Ureter (tissue), 1 donor: ENCODE measurements around the gene LITAFD. TPM values are rescaled to one million over a fixed set of nuclear protein-coding genes. Genes with fewer than 3 reads are reported as not detected.
"Not testable (repeated sequence)": the region's sequence is repeated elsewhere in the genome, so short reads cannot be mapped to it uniquely, and the experiment has no call there.

Experiments
- DNase-seq: peaks from one replicate; pipeline ENCODE4 v3.0.0-alpha.2; 2020; ENCODE audit warnings: low spot score
- total RNA-seq: library from RNA; stranded (reverse); gene quantifications from one replicate; pipeline ENCODE4 v1.2.4, GENCODE V29; 2023
- donor health status: DM: yes; HTN: yes; CAD: no.

Gene LITAFD
- not detected for total RNA-seq

GRCh38 chr16:8882041-8882617, at the start of gene LITAFD:
TSS of gene LITAFD (plus strand) at chr16:8882351. CDS start at chr16:8884356, 2,005 bp downstream.
- no peak for DNase-seq

GRCh38 chr16:8832717-8833105, 49.4 kb upstream of the LITAFD start:
- DNase-seq, result no peak

GRCh38 chr16:8836797-8837196, 45.4 kb upstream of the LITAFD start:
- DNase-seq, result not testable (repeated sequence)

GRCh38 chr16:8837594-8837993, 44.6 kb upstream of the LITAFD start:
- DNase-seq, result not testable (repeated sequence)

- DNase-seq, result not testable (repeated sequence)
These were observed 40.1 kb upstream of the LITAFD start for GRCh38 chr16:8842016-8842415.

- DNase-seq, result not testable (repeated sequence)
These were observed 38.9 kb upstream of the LITAFD start for GRCh38 chr16:8843296-8843695.

GRCh38 chr16:8845699-8846298, 36.4 kb upstream of the LITAFD start:
- no peak for DNase-seq

- no peak for DNase-seq
These were observed 35.7 kb upstream of the LITAFD start for GRCh38 chr16:8846401-8846932.

- DNase-seq, result peak; percentile 15
These were observed 35.0 kb upstream of the LITAFD start for GRCh38 chr16:8847145-8847544.

- DNase-seq, result peak; percentile 1
These were observed 34.5 kb upstream of the LITAFD start for GRCh38 chr16:8847623-8848022.

GRCh38 chr16:8848231-8848938, 33.8 kb upstream of the LITAFD start:
- peak; percentile 41 for DNase-seq

- DNase-seq, result no peak
These were observed 33.2 kb upstream of the LITAFD start for GRCh38 chr16:8848939-8849391.

- no peak for DNase-seq
These were observed 32.6 kb upstream of the LITAFD start for GRCh38 chr16:8849411-8850011.

- no peak for DNase-seq
These were observed 31.8 kb upstream of the LITAFD start for GRCh38 chr16:8850279-8850885.

GRCh38 chr16:8851761-8852403, 30.3 kb upstream of the LITAFD start:
- DNase-seq, result no peak

- DNase-seq, result no peak
These were observed 29.6 kb upstream of the LITAFD start for GRCh38 chr16:8852534-8852933.

- no peak for DNase-seq
These were observed 29.0 kb upstream of the LITAFD start for GRCh38 chr16:8853150-8853549.

GRCh38 chr16:8853611-8854010, 28.5 kb upstream of the LITAFD start:
- no peak for DNase-seq

- no peak for DNase-seq
These were observed 27.7 kb upstream of the LITAFD start for GRCh38 chr16:8854298-8854948.

- no peak for DNase-seq
These were observed 26.9 kb upstream of the LITAFD start for GRCh38 chr16:8855051-8855786.
